HepG2 (cell line): ENCODE results near the gene OSBPL2. TPM values are rescaled to one million over a fixed set of nuclear protein-coding genes. Genes with fewer than 3 reads are reported as not detected.

Experiments
- E2F1 ChIP-seq: sonication (generic); formaldehyde crosslinking; IDR thresholded peaks from 2 replicates; pipeline ENCODE4 v1.5.0; 2020; ENCODE audit warnings: missing genetic modification reagents
- ERF ChIP-seq: IDR thresholded peaks from 2 replicates; pipeline ENCODE4 v1.6.1; 2018; ENCODE audit warnings: missing biosample characterization, missing genetic modification reagents
- HBP1 ChIP-seq: IDR thresholded peaks from 2 replicates; pipeline ENCODE4 v1.6.1; 2016; ENCODE audit warnings: low read depth, control low read depth
- HMGA1 ChIP-seq: sonication (generic); formaldehyde crosslinking; conservative IDR thresholded peaks from 2 replicates; pipeline ENCODE4 v1.4.0; 2020; ENCODE audit warnings: missing genetic modification reagents
- HOXA7 ChIP-seq: sonication (generic); formaldehyde crosslinking; IDR thresholded peaks from 2 replicates; pipeline ENCODE4 v1.8.1; 2022; ENCODE audit warnings: mild to moderate bottlenecking, missing genetic modification reagents, moderate library complexity
- IKZF4 ChIP-seq: sonication (generic); formaldehyde crosslinking; IDR thresholded peaks from 2 replicates; pipeline ENCODE4 v1.5.1; 2020; ENCODE audit warnings: borderline replicate concordance, mild to moderate bottlenecking, low read depth, missing genetic modification reagents; ENCODE audit errors: not compliant biosample characterization
- JUND ChIP-seq: sonication (generic); formaldehyde crosslinking; IDR thresholded peaks from 2 replicates; pipeline ENCODE4 v1.8.0; 2022; ENCODE audit warnings: mild to moderate bottlenecking, missing genetic modification reagents
- MATR3 ChIP-seq: sonication (generic); formaldehyde crosslinking; IDR thresholded peaks from 2 replicates; pipeline ENCODE4 v1.4.0; 2020; ENCODE audit warnings: missing genetic modification reagents
- NCOA2 ChIP-seq: sonication (generic); formaldehyde crosslinking; IDR thresholded peaks from 2 replicates; pipeline ENCODE4 v1.8.0; 2022; ENCODE audit warnings: inconsistent platforms
- PRDM4 ChIP-seq: sonication (generic); formaldehyde crosslinking; IDR thresholded peaks from 2 replicates; pipeline ENCODE4 v1.9.0; 2021; ENCODE audit warnings: missing genetic modification reagents, borderline replicate concordance
- STAT6 ChIP-seq: sonication (generic); formaldehyde crosslinking; IDR thresholded peaks from 2 replicates; pipeline ENCODE4 v1.4.0; 2020; ENCODE audit warnings: missing genetic modification reagents, mild to moderate bottlenecking, borderline replicate concordance
- SYNCRIP ChIP-seq: fragments of 200-400 bp; formaldehyde crosslinking; IDR thresholded peaks from 2 replicates; pipeline ENCODE4 v1.6.1; 2018; ENCODE audit warnings: mild to moderate bottlenecking, low read depth, low read length; ENCODE audit not compliant: insufficient read depth
- YY1 ChIP-seq: IDR thresholded peaks from 2 replicates; pipeline ENCODE4 v1.6.1; 2011; ENCODE audit warnings: low read length, low read depth, moderate library complexity, mild to moderate bottlenecking; ENCODE audit not compliant: insufficient read depth, insufficient replicate concordance
- ZNF232 ChIP-seq: sonication (generic); formaldehyde crosslinking; IDR thresholded peaks from 2 replicates; pipeline ENCODE4 v1.4.0; 2020; ENCODE audit warnings: missing genetic modification reagents, borderline replicate concordance
- ZNF281 ChIP-seq: sonication (generic); formaldehyde crosslinking; IDR thresholded peaks from 2 replicates; pipeline ENCODE4 v1.4.0; 2020; ENCODE audit warnings: missing genetic modification reagents, borderline replicate concordance
- ZNF510 ChIP-seq: sonication (generic); formaldehyde crosslinking; IDR thresholded peaks from 2 replicates; pipeline ENCODE4 v1.4.0; 2020; ENCODE audit warnings: low read depth, mild to moderate bottlenecking, missing genetic modification reagents
- ZNF614 ChIP-seq: IDR thresholded peaks from 2 replicates; pipeline ENCODE4 v1.6.1; 2018; ENCODE audit warnings: missing biosample characterization, missing genetic modification reagents, inconsistent platforms, borderline replicate concordance
- ZNF768 ChIP-seq: sonication (generic); formaldehyde crosslinking; IDR thresholded peaks from 2 replicates; pipeline ENCODE4 v1.4.0; 2020; ENCODE audit warnings: missing genetic modification reagents
- polyA plus RNA-seq, 8 experiments: library from polyadenylated mRNA; depleted of rRNA in 3 of 8; stranded (reverse) in 7 of 8; unstranded in 1 of 8; fragments of >200 nt; fragmentation: Illumina TruSeq in 4 of 8; extraction: Trizol in 4 of 8; gene quantifications; 2 replicates each; pipeline versions ENCODE4 v1.2.1 to v1.2.3, GENCODE V29; 2011 to 2016; ENCODE audit warnings: low read depth in 4 of 8, missing spikeins in 1 of 8, mixed read lengths in 1 of 8; ENCODE audit not compliant: insufficient read depth in 1 of 8
- total RNA-seq, 5 experiments: library from RNA; depleted of rRNA; stranded (reverse); fragments of >200 nt; fragmentation: Illumina TruSeq; extraction: Trizol; gene quantifications; 2 replicates each; pipeline ENCODE4 v1.2.3, GENCODE V29; 2016; ENCODE audit warnings: low read depth in 1 of 5

The OSBPL2 gene
- total and polyA plus RNA-seq, 2 of the 13 experiments (the other 11 are each of a cell fraction or from before 2014, with no cell fraction given): 18.5 to 37.4 TPM

- TF ChIP-seq STAT6 (0 out of 2 replicates have a peak, but pooled peaks have one; percentile 5), ZNF614 (no peak), HMGA1 (no peak), IKZF4 (no peak), NCOA2 (CRISPR knock-in tag) (no peak), ZNF510 (no peak), SYNCRIP (no peak), ZNF232 (no peak; the same call in 1 of the 2 replicates), JUND (CRISPR knock-in tag) (peak; percentile 37; the same call in 1 of the 2 replicates), PRDM4 (CRISPR knock-in tag) (no peak), ZNF768 (CRISPR knock-in tag) (peak; percentile 69), ERF (CRISPR knock-in tag) (peak; percentile 61; the same call in 1 of the 2 replicates), YY1 (peak; percentile 38), ZNF281 (no peak; the same call in 1 of the 2 replicates), E2F1 (CRISPR knock-in tag) (no peak), MATR3 (CRISPR knock-in tag) (no peak), HOXA7 (no peak), HBP1 (CRISPR knock-in tag) (no peak)
Observed at GRCh38 chr20:62237801-62238568, at the start of gene OSBPL2 (continued).
